ENCODE data around the gene CDH23.

GRCh38 chr10:71600849-71601248, 204.1 kb downstream of the CDH23 start:
- TF ChIP-seq REST (IDR thresholded peaks at IDR 0.05; ENCODE audit: insufficient read depth in 1 of 2, low read depth in 2 of 2, low read length in 2 of 2) = no peak
- TF ChIP-seq POLR2AphosphoS5 (IDR thresholded peaks at IDR 0.05; ENCODE audit: low read depth, low read length) = no peak
- TF ChIP-seq TAF1 (IDR thresholded peaks at IDR 0.05; ENCODE audit: borderline replicate concordance, insufficient read depth, low read length) = no peak
- no peak for TF ChIP-seq SIN3A (IDR thresholded peaks at IDR 0.05; ENCODE audit: borderline replicate concordance, insufficient read depth, low read length)
- no peak for TF ChIP-seq FOXP2 (optimal IDR thresholded peaks at IDR 0.05; ENCODE audit: borderline replicate concordance, extremely low read depth, extremely low read length, insufficient read depth)
